ENCODE results near the gene CELF5.

- TF ChIP-seq BRCA1 (IDR thresholded peaks at IDR 0.05; ENCODE audit: low read depth, low read length) (no peak), CHD2 (IDR thresholded peaks at IDR 0.05; ENCODE audit: borderline replicate concordance, low read depth, low read length) (no peak)
Measured at GRCh38 chr19:3201072-3201700, 23.3 kb upstream of the CELF5 start.
